KOPT-K1 (cell line): ENCODE results near the gene MSI2.

Source experiments
- H3K27ac ChIP-seq: fragments of 200-600 bp; sonication (generic); 2 replicates; pipeline ENCODE4 v1.5.1; 2016; ENCODE audit warnings: antibody characterized with exemption, mild to moderate bottlenecking, low read depth, low read length; ENCODE audit not compliant: poor library complexity, severe bottlenecking
- H3K36me3 ChIP-seq: fragments of 200-600 bp; sonication (generic); 2 replicates; pipeline ENCODE4 v1.5.1; 2017; ENCODE audit warnings: antibody characterized with exemption, mild to moderate bottlenecking, low read length, moderate library complexity; ENCODE audit not compliant: insufficient read depth
- H3K9me3 ChIP-seq: fragments of 200-600 bp; sonication (generic); 2 replicates; pipeline ENCODE4 v1.5.1; 2017; ENCODE audit warnings: antibody characterized with exemption, low read length, mild to moderate bottlenecking; ENCODE audit not compliant: insufficient read depth, poor library complexity, severe bottlenecking

Gene MSI2

GRCh38 chr17:57458718-57459285 is 202.5 kb downstream of the MSI2 start:
- Histone ChIP-seq H3K36me3 (peaks cover 52% of the 10 kb centered on the region), H3K27ac (peak overlapping the region; percentile 97), H3K9me3 (no peaks in the 10 kb centered on the region)

DNA sequence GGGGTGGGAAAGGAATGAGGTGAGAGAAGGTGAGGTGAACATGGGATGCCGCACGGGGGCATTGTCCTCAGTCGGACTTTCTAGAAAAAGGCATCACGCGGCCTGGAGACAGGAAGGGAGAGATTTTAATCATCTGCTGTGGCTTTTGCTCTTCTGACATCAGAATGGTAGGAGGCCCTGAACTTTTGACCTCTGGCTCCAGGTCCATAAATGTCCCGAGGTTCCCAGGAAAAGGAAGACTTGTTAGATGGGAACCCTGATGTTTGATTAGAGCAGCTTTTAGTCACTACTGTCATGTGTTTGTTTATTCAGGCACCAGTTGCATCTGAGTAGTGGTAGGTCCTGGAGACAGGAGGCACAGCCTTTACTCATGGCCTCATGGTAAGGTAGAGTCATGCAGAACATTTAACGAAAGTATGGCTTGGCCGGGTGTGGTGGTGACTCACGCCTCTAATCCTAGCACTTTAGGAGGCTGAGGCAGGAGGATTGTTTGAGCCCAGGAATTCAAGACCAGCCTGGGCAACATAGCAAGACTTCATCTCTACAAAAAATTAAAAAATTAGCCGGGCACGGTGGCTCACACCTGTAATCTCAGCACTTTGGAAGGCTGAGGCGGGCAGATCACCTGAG is 203.1 kb downstream of the MSI2 start:
- no peaks in the 10 kb centered on the region for H3K9me3 ChIP-seq
- peak overlapping the region; percentile 97 for H3K27ac ChIP-seq
- H3K36me3 ChIP-seq: peaks cover 53% of the 10 kb centered on the region

- Histone ChIP-seq H3K9me3 (no peaks in the 10 kb centered on the region), H3K36me3 (peaks cover 66% of the 10 kb centered on the region), H3K27ac (peak overlapping the region; percentile 97)
Observed at GRCh38 chr17:57461082-57461481, 204.8 kb downstream of the MSI2 start.

- Histone ChIP-seq H3K36me3 (peaks cover 59% of the 10 kb centered on the region), H3K27ac (peak overlapping the region; percentile 97), H3K9me3 (no peaks in the 10 kb centered on the region)
Observed at GRCh38 chr17:57462007-57462579, 205.8 kb downstream of the MSI2 start.

- H3K36me3 ChIP-seq: peaks cover 66% of the 10 kb centered on the region
- peak overlapping the region; percentile 97 for H3K27ac ChIP-seq
- no peaks in the 10 kb centered on the region for H3K9me3 ChIP-seq
Observed at GRCh38 chr17:57463103-57463885, 207.0 kb downstream of the MSI2 start.

- Histone ChIP-seq H3K27ac (peak overlapping the region; percentile 97), H3K36me3 (peaks cover 65% of the 10 kb centered on the region)
Observed at GRCh38 chr17:57464191-57464864, 208.0 kb downstream of the MSI2 start.

DNA sequence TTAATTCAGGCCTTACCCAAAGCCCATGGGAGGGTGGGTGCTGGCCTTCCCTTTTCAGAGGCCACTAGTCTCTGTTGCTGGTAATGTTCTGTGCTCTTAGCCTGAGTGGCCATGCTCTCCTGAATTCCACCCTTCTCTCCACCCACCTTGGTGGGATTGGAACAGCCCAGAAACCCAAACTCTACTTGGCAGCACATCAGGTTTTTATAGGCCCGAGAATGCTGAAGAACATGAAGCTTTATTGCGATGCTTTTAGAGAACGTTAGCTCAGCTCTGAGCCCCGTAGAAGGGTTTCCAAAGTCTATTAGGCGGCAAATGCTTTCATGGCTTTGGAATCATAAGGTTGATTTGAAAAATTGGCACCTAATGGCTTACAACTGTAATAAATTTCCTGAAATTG is 209.3 kb downstream of the MSI2 start:
- peaks cover 72% of the 10 kb centered on the region for H3K36me3 ChIP-seq
- H3K9me3 ChIP-seq: no peaks in the 10 kb centered on the region
- peak overlapping the region; percentile 97 for H3K27ac ChIP-seq

More at GRCh38 chr17:57464191-57464864, 208.0 kb downstream of the MSI2 start:
- H3K9me3 ChIP-seq: no peaks in the 10 kb centered on the region

DNA sequence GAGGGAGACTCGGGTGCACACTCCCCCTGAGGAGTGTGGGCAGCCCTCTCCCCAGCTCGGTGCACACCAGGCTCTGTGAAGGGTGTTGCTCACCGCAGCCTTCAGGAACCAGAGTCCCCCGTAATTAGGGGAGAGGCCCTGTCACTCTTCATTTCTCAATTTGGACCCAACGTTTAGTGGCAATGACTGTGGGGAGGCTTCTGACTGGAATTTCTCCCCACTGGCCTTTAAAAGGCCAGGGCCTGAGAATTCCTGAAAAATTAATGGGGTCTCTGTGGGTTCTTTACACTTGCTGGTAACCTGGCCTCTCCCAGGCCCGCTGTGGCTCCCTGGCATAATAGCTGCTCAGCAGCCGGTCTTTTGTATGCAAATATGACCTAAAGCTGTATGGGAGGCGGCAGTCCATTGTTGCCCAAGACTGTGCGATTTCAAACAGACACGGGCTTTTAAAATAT is 209.7 kb downstream of the MSI2 start:
- Histone ChIP-seq H3K27ac (peak overlapping the region; percentile 97), H3K36me3 (peaks cover 74% of the 10 kb centered on the region), H3K9me3 (no peaks in the 10 kb centered on the region)

DNA sequence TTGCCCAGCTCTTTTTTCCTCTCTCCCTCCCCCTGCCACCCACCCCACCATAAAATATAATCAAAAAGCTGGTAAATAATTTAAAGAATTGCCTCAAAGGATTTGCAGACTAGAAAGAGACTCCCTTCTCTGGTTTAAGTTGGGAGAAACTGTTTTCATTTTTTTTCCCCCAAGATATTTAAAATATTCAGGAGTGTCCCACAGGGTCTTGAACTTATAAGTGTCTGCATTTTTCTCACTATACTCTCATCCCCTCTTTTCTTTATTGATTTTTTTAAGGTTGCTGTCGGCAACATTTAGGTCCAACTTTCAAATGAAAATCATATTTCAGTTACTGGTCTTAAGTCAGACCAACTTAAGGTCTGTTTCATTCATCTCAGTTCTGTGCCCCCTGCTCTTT is 210.2 kb downstream of the MSI2 start:
- H3K36me3 ChIP-seq: peaks cover 71% of the 10 kb centered on the region
- H3K9me3 ChIP-seq: no peaks in the 10 kb centered on the region
- H3K27ac ChIP-seq: peak overlapping the region; percentile 97

DNA sequence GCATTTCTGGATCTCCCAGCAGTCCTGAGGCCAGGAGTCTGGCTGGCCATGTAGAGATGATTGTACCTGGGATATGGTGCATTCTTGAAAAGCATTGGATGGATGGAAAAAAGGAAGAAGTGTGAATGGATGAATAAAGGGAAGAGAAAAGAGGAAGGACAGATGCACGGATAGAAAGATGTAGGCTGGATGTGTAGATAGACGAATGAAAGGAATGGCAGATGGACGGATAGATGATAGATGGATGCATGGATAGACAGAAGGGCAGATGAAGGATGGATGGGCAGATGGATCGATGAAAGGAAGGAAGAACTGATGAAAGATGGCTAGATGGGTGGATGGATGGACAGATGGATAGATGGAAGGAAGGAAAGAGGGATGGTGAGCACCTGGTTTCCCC is 210.9 kb downstream of the MSI2 start:
- H3K27ac ChIP-seq: peak overlapping the region; percentile 97

GRCh38 chr17:57467801-57468200 is 211.5 kb downstream of the MSI2 start:
- H3K36me3 ChIP-seq: peaks cover 58% of the 10 kb centered on the region
- H3K27ac ChIP-seq: peak overlapping the region; percentile 97
- no peaks in the 10 kb centered on the region for H3K9me3 ChIP-seq

More for the DNA sequence above, 210.9 kb downstream of the MSI2 start:
- peaks cover 64% of the 10 kb centered on the region for H3K36me3 ChIP-seq
- H3K9me3 ChIP-seq: no peaks in the 10 kb centered on the region

- Histone ChIP-seq H3K27ac (peak overlapping the region; percentile 97), H3K36me3 (peaks cover 67% of the 10 kb centered on the region), H3K9me3 (no peaks in the 10 kb centered on the region)
Observed at GRCh38 chr17:57468932-57469775, 212.8 kb downstream of the MSI2 start.

DNA sequence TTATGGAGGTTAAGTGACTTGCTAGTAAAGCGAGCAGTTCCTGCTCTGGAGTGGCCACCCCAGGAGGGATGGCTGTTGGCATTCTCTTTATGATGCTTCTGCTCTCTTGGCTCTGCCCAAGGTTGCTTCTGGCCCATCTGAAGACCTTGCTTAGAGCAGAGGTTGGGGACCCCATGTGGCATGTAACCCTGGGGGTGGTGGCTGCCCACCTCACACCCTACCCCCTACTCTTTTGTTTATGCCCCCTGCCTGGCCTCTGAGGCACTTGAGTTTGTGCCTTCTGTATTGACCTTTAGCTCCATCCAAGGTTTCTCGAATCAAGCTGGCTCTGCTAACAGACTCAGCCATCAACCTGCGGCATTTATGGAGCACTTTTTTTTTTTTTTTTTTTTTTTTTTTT is 214.6 kb downstream of the MSI2 start:
- peaks cover 63% of the 10 kb centered on the region for H3K36me3 ChIP-seq
- peak overlapping the region; percentile 95 for H3K27ac ChIP-seq
- no peaks in the 10 kb centered on the region for H3K9me3 ChIP-seq

DNA sequence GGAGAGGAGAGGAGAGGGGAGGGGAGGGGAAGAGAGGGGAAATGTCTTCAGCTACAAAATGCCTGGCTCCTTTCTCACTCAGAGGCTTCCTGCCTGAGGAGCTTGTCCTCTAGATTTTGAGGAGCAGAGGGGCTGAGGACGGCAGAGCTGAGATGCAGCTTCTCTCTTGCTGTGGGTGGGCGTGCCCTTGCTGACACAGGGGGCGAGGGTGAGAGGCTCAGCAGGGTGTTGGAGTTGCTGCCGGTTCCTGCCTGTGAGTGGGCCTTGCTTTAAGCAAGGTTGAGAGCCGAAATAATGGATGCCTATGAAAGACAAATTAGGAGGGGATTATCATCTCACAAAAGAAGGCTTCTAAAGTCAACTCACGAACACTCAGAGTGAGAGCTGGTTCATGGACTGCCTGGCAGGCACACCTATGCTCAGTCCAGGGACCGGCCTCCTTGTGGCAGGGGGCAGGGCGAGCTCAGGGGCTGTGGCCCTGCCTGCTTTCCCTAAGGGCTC is 215.6 kb downstream of the MSI2 start:
- H3K9me3 ChIP-seq: no peaks in the 10 kb centered on the region
- peak overlapping the region; percentile 95 for H3K27ac ChIP-seq
- peaks cover 69% of the 10 kb centered on the region for H3K36me3 ChIP-seq
